NOMO-1 treated with DMSO at 0.1 percent for 48 hours (cell line): ENCODE measurements around the gene RGS6.
"Not testable (repeated sequence)": the region's sequence is repeated elsewhere in the genome, so short reads cannot be mapped to it uniquely, and the experiment has no call there.

Experiments used
- DNase-seq: peaks from one replicate; lab custom pipeline; 2025; ENCODE audit not compliant: unreplicated experiment; lab: John Stamatoyannopoulos, UW

The RGS6 gene

DNA sequence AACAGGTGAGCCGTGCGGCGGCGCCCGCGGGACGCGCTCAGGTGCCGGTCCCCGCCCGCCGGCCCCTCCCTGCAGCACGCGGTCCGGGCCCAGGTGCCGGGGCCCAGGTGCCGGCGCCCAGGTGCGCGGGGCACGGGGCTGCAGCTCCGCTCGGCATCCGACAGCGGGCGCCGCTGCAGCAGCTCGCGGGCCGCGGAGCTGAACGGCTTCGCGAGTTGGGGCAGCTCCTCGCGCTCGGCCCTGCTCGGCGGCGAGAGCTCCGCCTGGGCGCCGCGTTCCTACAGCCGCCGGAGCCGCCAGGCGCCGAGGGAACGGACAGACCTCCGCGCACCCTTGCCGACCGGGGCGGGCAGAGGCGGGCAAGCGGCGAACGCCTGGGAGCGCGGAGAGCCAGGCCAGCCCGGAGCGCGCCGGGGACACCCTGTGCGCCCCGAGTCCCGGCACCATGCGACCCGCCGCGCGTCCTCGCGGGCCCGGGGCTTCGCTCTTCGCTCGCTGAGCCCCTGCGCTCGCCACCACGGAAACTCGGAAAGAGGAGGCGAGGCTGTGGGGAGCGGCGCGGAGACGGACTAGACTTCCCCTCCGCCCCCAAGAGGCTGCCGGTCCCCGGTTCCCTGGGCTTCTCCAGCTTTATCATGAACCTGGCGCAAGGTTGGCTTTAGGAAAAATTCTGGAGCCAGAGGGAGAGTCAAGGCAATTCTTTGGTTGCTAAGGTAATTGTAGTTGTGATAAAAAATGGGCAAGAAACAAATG, at the start of gene RGS6:
TSS of gene RGS6 (plus strand) at position 201 of the 753 bp plus-strand sequence.
- DNase-seq = peak; percentile 16

DNA sequence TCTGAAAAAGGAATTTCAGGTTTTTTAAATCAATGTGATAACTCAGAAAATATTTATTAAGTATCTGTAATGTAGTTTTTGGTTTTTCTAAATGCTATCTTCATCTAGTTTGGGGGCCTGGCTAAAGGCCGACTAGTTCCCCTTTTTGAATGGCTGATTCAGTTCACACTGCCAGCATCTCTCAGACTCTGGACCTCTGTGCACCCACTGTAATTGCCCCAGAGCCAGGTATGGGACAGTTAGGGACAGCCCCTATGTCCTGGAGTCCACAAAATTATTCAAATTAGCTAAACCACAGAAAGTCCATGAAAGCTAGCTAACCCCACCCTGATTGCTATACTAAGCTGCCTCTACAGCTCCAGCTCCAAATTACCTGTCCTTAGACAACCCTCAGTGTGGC, 49.1 kb upstream of the RGS6 start:
- DNase-seq = no peak

DNA sequence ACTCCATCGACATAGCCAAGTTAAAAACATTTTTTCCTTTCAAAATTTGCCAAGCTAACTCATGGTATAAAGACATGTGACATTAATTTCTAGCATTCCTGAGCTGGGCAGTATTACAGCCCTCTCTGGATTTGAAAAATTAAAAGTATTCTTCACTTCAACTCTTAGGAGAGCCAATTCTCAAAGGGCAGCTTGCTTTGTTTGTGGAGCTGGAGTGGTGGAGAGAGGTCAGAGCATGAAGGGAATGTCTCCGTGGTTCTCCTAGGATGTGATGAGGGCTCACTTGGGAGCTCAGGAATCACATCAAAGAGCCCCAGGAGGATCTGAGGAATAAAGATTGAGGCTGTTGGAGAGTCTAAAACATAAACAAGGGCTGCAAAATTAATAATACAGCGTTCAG, 46.9 kb upstream of the RGS6 start:
- DNase-seq = no peak

DNA sequence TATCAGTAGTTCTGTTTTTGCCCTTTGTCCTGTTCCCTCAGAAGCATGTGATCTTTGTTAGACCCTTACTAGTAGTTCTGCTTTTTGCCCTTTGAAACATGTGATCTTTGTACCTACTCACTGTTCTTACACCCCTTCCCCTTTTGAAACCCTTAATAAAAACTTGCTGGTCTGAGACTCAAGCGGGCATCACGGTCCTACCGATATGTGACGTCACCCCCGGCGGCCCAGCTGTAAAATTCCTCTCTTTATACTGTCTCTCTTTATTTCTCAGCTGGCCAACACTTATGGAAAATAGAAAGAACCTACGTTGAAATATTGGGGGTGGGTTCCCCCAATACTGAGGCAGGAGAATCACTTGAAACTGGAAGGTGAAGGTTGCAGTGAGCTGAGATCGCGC, 44.4 kb upstream of the RGS6 start:
- DNase-seq = not testable (repeated sequence)

DNA sequence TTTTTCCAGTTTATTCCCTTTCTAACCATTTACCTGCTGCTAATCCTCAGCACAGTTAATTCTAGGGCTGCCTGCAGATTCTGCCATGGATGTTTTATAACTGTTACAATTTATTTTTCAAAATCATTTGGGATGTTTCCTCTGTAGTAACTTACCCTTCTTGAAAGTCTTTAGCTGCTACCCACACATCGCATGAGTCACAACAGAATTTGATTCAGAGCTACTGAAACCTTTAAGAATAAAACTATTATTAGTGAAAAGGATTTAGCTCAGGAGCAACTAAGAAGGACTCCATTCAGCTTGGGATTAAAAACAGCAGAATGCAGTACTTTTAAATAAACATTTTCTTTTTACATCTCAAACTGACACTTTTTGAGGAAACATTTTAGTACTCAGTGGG, 41.7 kb upstream of the RGS6 start:
- DNase-seq = no peak

DNA sequence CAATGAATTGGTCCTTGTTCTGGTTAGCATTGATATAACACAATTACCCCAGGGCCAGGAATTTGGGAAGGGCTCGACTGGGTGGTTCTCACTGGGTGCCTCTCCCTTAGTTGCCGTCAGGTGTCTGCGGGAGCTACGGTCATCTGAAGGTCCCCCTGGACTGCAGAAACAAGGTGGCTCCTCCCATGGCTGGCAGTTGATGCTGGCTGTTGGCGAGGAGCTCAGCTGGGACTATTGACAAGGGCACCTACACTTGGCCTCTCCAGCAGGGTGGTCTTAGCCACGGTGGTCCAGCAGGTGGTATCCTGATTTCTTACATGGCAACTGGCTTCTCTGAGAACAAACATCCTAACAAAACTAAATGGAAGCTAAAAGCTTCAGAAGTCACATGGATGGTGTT, 41.0 kb upstream of the RGS6 start:
- no peak for DNase-seq

DNA sequence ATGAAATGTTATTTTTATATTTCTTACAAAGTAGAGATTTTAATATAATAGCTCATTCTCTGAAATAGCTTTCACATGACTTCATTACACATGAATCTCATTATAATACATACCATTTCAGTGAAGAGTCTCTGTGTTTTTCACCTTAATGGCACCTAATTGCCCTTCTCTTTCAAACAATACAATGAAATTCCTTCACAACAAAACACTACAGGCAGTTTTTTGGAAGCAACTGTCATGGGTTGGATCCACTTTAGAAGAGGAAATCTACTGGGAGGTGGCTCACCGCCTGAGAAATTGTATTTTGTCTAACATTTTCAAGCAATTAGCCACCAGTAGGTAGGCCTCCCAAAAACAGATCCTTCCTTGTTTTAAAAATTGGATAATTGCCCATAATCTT, 40.3 kb upstream of the RGS6 start:
- DNase-seq = no peak

DNA sequence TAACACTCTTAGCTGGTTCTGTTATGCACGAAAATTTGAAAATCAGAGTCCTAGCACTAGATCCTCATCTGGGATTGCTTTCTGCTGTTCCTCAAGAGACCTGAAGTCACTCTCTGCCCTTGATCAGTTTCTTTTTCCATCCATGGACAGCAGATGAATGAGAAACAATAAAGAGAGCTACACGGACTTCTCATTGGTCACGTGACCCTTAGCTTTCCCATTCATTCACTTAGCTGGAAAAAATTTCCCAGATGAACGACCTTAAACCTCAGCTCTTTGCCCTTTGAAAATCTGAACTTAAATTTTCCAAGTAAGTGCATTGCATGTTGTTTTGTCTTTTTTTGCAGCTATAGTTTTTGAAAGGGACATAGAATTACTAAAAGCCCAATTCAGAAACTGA, 27.2 kb upstream of the RGS6 start:
- no peak for DNase-seq

DNA sequence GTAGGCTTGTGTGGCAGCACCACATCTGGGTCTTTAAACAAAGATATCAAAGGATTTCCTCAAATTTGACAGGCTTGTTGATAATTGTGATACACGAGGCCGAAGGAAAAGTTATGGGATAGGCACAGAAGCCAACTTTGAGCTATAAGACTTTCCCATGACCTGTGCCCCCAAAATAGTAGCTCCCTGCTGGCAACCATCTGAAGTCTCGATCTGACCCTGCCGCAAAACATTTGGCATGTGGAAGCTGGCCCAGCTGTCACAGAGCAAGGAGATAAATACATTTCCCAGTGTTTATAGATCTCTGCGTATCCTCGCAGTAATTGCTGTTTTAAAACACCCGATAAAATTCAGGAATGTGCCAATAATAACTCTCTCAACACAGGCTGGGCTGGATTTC, 26.4 kb upstream of the RGS6 start:
- no peak for DNase-seq

DNA sequence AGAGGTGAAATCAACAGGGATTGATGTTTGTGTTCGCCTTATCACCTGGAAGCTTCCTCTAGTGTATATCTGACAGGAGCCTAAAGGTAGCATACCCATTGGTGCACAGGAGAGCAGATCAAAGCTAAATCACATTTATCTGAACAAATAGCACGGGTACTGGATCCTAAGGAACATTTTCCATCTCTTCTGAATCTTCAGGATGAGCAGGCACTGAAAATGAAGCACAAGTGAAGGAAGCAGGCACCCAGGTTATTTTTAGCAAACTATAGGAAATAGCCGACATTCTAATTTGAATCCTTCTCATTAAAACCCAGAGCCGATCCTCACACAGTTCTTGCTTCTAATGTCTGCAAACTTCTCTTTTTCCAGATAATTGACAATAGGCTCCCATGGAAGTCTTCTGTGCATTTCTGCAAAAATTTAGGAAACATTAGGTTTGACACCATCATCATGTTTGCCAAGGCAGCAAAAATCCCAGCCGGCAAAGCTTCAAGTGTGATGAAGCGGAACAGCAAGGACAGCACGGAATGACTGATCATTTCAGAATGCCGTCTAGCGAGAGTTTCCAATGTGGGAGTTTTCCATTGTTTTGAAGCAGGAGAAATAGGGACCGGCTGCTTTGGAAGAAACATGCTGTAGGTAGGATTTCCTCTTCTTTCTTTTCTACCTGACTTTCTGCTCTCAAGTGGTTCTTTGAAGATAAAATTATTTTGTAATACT, 24.3 kb upstream of the RGS6 start:
- DNase-seq = no peak

DNA sequence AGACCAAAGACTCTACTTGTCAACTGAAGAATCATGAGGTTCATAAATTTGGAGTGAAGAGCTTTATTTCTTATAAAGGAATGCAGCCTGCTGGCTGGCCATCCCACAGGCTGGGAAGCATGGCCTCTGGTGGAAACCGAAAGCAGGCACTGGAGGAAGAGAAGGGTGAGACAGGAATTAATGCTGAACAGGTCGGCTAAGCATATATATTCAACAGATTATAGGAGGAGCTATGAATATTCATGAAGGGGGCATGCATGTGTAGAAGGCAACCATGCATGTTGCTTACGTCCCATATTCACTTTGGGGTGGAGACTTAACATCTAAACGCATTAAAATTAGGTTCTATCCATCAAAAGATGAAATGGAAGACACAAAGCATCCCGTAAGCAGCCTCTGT, 20.6 kb upstream of the RGS6 start:
- no peak for DNase-seq

DNA sequence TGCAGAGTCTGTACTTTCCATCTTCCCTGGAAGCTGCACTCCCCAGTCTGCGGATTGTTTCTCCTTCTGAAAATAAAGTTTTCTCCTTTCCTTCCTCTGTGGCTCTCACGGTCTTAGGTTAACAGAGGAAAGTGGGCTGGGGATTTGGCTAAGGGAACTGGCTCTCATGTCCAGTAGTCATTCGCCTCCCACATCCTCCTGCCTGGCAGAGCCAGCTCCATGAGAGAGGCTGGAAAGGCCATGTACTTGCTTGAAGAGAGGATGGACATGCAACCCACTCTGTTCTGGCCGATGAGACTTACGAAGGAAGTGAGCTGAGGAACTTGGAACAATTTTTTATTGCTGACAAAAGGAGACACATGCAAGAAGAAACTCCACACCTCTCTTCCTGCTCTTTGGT, 18.9 kb upstream of the RGS6 start:
- DNase-seq = no peak

DNA sequence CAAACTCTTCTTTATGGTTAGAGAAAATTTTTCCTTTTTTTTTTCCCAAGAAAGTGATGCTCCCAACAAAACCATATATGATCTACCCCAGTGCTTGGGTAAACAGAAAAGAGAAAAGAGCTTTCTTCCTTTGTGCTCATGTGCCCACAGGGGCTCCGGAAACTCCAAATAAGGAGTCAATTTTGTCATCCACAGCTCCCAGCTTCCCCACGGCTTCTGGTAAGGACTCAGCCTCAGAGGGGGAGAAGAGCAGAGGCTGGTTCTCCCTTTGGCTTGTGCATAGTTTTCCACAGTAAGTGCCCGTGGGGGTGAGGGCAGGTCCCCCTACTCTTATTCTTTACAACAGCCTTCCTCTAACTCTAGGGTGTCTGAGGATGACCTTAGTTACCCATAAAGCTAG, 13.3 kb upstream of the RGS6 start:
- DNase-seq = no peak

DNA sequence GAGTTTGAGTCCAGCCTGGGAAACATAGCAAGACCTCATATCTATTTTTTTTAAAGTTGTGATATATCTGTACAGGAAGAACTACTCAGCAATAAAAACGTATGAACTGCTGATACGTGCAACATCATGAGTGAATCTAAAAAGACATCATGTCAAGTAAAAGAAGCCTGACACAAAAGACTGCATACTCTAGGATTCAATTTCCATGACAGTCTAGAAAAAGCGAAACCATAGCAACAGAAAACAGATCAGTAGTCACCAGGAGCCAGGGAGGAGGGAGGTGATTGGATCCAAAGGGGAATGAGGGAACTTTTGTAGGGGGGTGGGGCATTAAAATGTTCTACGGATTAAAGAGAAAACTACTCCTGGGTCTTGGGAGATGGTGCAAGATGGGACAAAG, 8.7 kb upstream of the RGS6 start:
- no peak for DNase-seq

DNA sequence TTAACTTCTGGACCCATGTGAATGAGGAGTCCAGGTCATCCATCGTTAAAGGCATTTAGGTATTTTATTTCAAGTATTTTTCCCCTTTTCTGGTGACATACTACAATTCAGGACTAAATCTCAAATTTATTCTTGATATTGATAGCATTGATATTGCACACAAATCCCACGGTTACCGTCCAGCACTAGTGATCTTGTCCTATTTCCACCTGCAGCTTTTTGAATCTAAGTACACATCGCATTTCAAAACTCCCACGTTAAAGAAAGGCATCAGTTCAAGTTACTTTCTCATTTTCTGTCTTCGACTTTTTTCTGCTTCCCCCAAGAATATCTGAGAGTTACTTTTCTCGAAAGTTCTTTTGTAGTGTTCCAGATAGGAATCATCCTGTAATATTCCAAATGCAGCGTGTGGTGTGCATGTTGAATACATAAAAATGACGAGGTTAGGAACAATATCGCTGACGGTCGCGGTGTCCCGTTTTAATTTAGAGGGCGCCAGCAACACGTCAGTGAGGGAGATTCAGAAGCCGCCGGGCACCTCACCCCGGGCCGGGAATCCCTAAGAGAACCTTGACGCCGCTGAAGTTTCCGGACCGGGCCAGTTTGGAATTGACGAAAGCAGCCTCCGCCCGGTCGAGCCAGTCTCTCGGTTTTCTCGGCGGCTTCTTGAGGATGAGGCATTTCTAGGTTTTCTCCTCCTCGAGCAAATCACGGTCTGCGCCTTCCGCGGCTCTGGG, 569 bp upstream of the RGS6 start:
- DNase-seq = peak; percentile 5

DNA sequence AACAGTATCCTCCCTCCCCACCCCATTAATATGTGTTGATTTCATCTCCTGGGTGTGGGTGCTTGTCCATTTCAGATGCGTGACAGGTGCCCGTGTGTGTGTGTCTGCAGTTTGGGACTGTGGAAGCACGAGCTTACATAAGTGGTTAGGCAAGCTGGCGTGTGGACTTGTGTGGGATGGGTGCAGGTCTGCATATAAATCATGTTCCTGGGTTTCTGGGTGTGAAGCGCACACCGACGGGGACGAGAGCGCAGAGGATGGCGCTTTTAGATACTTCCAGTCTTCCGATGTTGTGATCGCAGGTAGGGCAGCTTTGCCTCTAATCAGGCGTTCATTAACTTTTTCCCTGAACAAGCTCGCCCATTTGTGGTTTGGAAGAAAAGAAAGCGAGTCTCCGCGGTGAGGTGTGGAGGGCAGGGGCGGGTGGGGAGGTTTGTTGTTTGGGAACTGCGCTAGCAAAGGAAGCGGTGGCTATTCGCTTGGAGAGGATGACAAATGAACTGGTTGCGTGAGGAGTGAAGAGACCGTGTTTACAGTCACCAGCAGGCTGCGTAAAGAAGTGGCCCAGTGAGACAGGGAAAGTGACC, 865 bp downstream of the RGS6 start:
- peak; percentile 0 for DNase-seq

DNA sequence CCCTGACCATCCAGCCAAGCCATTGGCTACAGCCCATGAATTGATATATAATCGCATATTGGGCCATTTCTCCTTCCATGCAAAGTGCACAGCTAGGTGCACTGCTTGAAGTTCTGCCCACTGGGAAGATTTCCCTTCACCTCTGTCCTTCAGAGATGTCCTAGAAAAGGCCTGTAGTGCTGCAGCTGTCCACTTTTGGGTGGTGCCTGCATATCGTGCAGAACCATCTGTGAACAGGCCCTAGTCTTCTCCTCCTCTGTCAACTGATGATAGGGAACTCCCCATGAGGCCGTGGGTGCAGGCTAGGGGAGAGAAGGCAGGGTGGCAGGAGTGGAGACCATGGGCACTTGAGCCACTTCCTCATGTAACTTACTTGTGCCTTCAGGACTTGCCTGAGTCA, 6.0 kb downstream of the RGS6 start:
- not testable (repeated sequence) for DNase-seq

DNA sequence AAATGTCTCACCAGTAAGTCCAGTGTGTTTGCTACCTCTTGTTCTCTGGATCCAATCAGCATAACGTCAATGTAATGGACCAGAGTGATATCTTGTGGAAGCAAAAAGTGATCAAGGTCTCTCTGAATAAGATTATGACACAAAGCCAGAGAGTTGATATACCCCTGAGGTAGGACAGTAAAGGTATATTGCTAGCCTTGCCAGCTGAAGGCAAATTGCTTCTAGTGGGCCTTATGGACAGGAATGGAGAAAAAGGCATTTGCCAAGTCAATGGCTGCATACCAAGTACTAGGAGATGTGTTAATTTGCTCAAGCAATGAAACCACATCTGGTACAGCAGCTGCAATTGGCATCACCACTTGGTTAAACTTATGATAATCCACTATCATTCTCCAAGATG, 7.1 kb downstream of the RGS6 start:
- DNase-seq = not testable (repeated sequence)

DNA sequence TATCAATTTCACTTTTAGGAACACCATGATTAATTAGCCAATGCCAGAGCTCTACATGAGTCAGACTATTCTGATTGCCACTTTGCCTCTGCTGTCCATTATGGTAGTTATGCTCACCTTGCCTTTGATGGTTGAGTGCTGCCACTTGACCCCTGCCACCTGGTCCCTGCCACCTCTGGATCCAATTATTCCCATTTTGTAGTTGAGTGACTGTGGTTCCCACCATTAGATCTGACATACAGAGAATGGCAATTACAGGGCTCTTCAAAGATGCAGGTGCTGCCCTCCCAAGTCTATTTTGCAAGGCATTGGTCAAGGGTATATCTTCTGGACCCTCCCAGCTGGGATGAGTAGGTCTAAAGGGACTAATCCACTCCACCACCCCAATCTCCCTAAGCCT, 8.3 kb downstream of the RGS6 start:
- not testable (repeated sequence) for DNase-seq

DNA sequence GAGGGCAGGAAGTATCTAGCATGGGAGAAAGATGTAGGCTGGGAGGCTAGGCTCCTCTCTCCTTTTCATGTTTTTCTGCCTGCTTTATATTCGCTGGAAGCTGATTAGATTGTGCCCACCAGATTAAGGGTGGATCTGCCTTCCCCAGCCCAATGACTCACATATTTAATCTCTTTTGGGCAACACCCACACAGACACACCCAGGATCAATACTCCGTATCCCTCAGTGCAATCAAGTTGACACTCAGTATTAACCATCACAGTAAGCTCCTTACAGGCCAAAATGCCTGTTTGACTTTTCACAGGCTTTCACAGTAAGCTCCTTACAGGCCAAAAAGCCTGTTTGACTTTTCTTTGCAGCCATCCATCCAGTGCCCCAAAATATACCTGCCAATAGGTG, 9.4 kb downstream of the RGS6 start:
- not testable (repeated sequence) for DNase-seq

DNA sequence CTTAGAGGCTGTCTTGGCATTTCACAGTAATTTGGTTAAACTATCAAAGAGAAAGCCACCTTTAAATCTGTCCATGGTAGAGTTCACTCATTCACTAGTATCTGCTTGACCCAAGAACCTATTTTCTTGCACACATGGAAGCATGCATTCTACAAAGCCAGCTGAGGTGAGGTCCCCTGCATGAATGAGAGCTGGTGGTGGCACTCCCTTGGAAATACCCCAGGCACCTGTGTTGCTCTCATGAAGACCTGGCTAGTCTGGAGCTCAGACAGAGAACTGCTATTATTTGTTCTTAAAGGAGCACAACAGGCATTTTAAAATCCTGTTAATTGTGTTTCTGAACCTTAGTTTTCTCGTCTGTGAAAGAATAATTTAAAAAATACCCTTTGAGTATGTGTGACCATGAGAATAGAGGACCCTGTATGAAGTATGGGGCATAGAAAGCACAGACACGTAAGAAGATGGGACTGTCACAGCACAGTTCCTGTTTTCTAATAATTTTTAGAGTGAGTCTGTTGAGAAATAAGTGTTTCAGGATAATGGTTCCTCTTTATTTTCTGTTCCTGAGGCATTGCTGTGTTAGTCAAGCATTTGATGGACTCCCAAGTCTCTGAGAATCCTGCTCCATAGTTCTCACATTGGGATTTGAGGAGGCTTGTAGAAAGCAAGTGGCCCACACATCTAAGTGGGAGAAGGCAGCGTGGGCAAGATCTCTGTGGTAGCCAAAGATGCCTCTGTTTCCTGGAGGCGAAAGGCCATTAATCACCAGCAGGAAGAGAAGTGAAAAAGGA, 10.9 kb downstream of the RGS6 start:
- peak; percentile 82 for DNase-seq
